ENCODE measurements around the gene NR0B2.

- TF ChIP-seq CTCF (IDR thresholded peaks at IDR 0.05): no peak
- no peak for TF ChIP-seq EZH2 (IDR thresholded peaks at IDR 0.05)
Observed at GRCh38 chr1:26938659-26939025, 24.9 kb upstream of the NR0B2 start.

All from neural progenitor cell (in vitro differentiated cells).